ENCODE data around the gene NR1I3. TPM values are rescaled to one million over a fixed set of nuclear protein-coding genes. Genes with fewer than 3 reads are reported as not detected.

The NR1I3 gene
- total and polyA plus RNA-seq, 2 of the 13 experiments (the other 11 are each of a cell fraction or from before 2014, with no cell fraction given) = 0.62 to 0.95 TPM

DNA sequence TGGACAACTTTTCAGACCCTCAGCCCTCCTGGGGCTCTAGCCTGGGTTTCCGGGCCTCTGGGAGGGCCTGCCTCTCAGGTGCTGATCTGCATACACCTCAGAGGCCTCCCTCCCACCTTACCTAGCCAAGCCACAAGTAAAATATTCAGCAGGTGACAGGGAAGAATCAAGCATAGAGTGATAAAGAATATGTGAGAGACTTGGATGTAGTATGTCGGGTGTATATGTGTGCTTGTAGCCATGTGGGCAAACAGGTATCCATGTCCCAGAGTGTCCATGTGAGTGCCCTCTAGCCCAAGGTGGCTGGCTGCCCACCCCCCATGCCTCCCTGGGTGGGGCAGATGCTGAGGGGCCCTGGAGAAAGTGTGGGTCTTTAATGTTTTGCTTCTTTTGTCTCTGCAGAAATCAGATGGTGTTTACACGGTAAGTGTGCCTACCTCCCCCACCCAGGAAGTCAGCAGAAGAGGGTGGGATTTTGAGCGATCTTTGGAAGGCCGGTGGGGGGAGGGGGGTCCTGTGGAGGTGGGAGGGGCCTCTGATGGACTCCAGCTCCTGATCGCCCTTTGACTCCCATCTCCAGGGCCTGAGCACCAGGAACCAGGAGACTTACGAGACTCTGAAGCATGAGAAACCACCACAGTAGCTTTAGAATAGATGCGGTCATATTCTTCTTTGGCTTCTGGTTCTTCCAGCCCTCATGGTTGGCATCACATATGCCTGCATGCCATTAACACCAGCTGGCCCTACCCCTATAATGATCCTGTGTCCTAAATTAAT, 19.5 kb downstream of the NR1I3 start:
- peak overlapping the region; percentile 67 for H3K9ac ChIP-seq (ENCODE audit: insufficient read depth, low read depth, low read length)
- in situ Hi-C loops (cut with HindIII; ENCODE audit: extremely low pct_ligation_motif_present, low pct_unique_long_range_greater_than_20kb) (no loop called here), intact Hi-C loops (cut with micrococcal nuclease; ENCODE audit: unreplicated experiment) (no loop called here)
- H2AFZ ChIP-seq (ENCODE audit: low read length) = no peak overlapping the region
- peaks cover 11% of the 10 kb centered on the region for H4K20me1 ChIP-seq (ENCODE audit: insufficient read depth, low read length)
- peaks cover 1 to 25% of the 10 kb centered on the region in 2 experiments; a peak in 3 of 5 replicates for H3K36me3 ChIP-seq (replicated peaks in 1 of 2; ENCODE audit: control insufficient read depth in 1 of 2, insufficient read depth in 2 of 2, low read length in 2 of 2)
- BruUV-seq (replicated peaks) = no TSS peak
- FAIRE-seq = peak; percentile 86
- peak overlapping the region; percentile 26 to 63 (median 29); a peak in 5 of 6 replicates for H3K4me3 ChIP-seq (replicated peaks in 1 of 3; ENCODE audit: insufficient read depth in 1 of 3, low read depth in 2 of 3, low read length in 3 of 3)
- ChIA-PET POLR2A (interaction anchor here (0.8 to 12.5 kb wide), 11 partner anchors 9 to 194 kb away, joined by 3 to 357 read pairs (median 9); partner anchors contain the start of genes ADAMTS4, NDUFS2 and SDHC), CTCF (ENCODE audit: low intra/inter-chr PET ratio, low total read pairs) (no interaction called here)
- no peaks in the 10 kb centered on the region; a peak in 1 of 5 replicates for H3K27me3 ChIP-seq (ENCODE audit: control insufficient read depth in 1 of 2, insufficient read depth in 2 of 2, low read length in 2 of 2)
- peaks cover 19% of the 10 kb centered on the region for H3K79me2 ChIP-seq (ENCODE audit: insufficient read depth, low read length)
- DNase-seq (ENCODE audit: low spot score) = peak; percentile 88
- H3K4me2 ChIP-seq (ENCODE audit: low read depth, low read length) = peak overlapping the region; percentile 87
- peak; percentile 48 for ATAC-seq
- peak overlapping the region; percentile 99 for H3K27ac ChIP-seq (ENCODE audit: extremely low read length, insufficient read depth, low read length)
- WGBS (ENCODE audit: low lambda C conversion rate) = 8% methylated on average over 6 of the region's 8 CpGs
- peaks cover 65% of the 10 kb centered on the region for H3K4me1 ChIP-seq (ENCODE audit: insufficient read depth, low read length)
- H3K9me3 ChIP-seq (ENCODE audit: low read length) = no peaks in the 10 kb centered on the region
- TF ChIP-seq TCF7L2 (IDR thresholded peaks at IDR 0.05; ENCODE audit: low read depth, low read length) (no peak), PPARG (CRISPR knock-in tag; conservative IDR thresholded peaks at IDR 0.05) (peak; percentile 89), HOXA3 (CRISPR knock-in tag; IDR thresholded peaks at IDR 0.05) (peak; percentile 67; the same call in 1 of the 2 replicates), MYC (CRISPR knock-in tag; IDR thresholded peaks at IDR 0.05; ENCODE audit: borderline replicate concordance) (peak; percentile 80), ZNF430 (CRISPR knock-in tag; IDR thresholded peaks at IDR 0.05) (peak; percentile 87), ZNF530 (CRISPR knock-in tag; IDR thresholded peaks at IDR 0.05; ENCODE audit: low read depth) (no peak), ZNF12 (CRISPR knock-in tag; IDR thresholded peaks at IDR 0.05) (peak; percentile 73)
- TF ChIP-seq, protein P1, sequence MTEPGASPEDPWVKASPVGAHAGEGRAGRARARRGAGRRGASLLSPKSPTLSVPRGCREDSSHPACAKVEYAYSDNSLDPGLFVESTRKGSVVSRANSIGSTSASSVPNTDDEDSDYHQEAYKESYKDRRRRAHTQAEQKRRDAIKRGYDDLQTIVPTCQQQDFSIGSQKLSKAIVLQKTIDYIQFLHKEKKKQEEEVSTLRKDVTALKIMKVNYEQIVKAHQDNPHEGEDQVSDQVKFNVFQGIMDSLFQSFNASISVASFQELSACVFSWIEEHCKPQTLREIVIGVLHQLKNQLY (CRISPR knock-in tag; IDR thresholded peaks at IDR 0.05) = peak; percentile 69; the same call in 1 of the 2 replicates
- TF ChIP-seq, protein P2, sequence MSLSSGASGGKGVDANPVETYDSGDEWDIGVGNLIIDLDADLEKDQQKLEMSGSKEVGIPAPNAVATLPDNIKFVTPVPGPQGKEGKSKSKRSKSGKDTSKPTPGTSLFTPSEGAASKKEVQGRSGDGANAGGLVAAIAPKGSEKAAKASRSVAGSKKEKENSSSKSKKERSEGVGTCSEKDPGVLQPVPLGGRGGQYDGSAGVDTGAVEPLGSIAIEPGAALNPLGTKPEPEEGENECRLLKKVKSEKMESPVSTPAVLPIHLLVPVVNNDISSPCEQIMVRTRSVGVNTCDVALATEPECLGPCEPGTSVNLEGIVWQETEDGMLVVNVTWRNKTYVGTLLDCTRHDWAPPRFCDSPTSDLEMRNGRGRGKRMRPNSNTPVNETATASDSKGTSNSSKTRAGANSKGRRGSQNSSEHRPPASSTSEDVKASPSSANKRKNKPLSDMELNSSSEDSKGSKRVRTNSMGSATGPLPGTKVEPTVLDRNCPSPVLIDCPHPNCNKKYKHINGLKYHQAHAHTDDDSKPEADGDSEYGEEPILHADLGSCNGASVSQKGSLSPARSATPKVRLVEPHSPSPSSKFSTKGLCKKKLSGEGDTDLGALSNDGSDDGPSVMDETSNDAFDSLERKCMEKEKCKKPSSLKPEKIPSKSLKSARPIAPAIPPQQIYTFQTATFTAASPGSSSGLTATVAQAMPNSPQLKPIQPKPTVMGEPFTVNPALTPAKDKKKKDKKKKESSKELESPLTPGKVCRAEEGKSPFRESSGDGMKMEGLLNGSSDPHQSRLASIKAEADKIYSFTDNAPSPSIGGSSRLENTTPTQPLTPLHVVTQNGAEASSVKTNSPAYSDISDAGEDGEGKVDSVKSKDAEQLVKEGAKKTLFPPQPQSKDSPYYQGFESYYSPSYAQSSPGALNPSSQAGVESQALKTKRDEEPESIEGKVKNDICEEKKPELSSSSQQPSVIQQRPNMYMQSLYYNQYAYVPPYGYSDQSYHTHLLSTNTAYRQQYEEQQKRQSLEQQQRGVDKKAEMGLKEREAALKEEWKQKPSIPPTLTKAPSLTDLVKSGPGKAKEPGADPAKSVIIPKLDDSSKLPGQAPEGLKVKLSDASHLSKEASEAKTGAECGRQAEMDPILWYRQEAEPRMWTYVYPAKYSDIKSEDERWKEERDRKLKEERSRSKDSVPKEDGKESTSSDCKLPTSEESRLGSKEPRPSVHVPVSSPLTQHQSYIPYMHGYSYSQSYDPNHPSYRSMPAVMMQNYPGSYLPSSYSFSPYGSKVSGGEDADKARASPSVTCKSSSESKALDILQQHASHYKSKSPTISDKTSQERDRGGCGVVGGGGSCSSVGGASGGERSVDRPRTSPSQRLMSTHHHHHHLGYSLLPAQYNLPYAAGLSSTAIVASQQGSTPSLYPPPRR (CRISPR knock-in tag; IDR thresholded peaks at IDR 0.05; ENCODE audit: borderline replicate concordance) = peak; percentile 87; the same call in 1 of the 2 replicates
- TF ChIP-seq, protein P3, sequence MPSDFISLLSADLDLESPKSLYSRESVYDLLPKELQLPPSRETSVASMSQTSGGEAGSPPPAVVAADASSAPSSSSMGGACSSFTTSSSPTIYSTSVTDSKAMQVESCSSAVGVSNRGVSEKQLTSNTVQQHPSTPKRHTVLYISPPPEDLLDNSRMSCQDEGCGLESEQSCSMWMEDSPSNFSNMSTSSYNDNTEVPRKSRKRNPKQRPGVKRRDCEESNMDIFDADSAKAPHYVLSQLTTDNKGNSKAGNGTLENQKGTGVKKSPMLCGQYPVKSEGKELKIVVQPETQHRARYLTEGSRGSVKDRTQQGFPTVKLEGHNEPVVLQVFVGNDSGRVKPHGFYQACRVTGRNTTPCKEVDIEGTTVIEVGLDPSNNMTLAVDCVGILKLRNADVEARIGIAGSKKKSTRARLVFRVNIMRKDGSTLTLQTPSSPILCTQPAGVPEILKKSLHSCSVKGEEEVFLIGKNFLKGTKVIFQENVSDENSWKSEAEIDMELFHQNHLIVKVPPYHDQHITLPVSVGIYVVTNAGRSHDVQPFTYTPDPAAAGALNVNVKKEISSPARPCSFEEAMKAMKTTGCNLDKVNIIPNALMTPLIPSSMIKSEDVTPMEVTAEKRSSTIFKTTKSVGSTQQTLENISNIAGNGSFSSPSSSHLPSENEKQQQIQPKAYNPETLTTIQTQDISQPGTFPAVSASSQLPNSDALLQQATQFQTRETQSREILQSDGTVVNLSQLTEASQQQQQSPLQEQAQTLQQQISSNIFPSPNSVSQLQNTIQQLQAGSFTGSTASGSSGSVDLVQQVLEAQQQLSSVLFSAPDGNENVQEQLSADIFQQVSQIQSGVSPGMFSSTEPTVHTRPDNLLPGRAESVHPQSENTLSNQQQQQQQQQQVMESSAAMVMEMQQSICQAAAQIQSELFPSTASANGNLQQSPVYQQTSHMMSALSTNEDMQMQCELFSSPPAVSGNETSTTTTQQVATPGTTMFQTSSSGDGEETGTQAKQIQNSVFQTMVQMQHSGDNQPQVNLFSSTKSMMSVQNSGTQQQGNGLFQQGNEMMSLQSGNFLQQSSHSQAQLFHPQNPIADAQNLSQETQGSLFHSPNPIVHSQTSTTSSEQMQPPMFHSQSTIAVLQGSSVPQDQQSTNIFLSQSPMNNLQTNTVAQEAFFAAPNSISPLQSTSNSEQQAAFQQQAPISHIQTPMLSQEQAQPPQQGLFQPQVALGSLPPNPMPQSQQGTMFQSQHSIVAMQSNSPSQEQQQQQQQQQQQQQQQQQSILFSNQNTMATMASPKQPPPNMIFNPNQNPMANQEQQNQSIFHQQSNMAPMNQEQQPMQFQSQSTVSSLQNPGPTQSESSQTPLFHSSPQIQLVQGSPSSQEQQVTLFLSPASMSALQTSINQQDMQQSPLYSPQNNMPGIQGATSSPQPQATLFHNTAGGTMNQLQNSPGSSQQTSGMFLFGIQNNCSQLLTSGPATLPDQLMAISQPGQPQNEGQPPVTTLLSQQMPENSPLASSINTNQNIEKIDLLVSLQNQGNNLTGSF (CRISPR knock-in tag; IDR thresholded peaks at IDR 0.05) = no peak
- TF ChIP-seq, protein P4, sequence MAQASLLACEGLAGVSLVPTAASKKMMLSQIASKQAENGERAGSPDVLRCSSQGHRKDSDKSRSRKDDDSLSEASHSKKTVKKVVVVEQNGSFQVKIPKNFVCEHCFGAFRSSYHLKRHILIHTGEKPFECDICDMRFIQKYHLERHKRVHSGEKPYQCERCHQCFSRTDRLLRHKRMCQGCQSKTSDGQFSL (CRISPR knock-in tag; IDR thresholded peaks at IDR 0.05) = peak; percentile 67; the same call in 1 of the 2 replicates
